ENCODE measurements around the gene FOXC2. TPM values are rescaled to one million over a fixed set of nuclear protein-coding genes. Genes with fewer than 3 reads are reported as not detected.
"Not testable (repeated sequence)": the region's sequence is repeated elsewhere in the genome, so short reads cannot be mapped to it uniquely, and the experiment has no call there.

The FOXC2 gene
- total RNA-seq, 1 experiment from 2014 or later = 0.62 TPM

DNA sequence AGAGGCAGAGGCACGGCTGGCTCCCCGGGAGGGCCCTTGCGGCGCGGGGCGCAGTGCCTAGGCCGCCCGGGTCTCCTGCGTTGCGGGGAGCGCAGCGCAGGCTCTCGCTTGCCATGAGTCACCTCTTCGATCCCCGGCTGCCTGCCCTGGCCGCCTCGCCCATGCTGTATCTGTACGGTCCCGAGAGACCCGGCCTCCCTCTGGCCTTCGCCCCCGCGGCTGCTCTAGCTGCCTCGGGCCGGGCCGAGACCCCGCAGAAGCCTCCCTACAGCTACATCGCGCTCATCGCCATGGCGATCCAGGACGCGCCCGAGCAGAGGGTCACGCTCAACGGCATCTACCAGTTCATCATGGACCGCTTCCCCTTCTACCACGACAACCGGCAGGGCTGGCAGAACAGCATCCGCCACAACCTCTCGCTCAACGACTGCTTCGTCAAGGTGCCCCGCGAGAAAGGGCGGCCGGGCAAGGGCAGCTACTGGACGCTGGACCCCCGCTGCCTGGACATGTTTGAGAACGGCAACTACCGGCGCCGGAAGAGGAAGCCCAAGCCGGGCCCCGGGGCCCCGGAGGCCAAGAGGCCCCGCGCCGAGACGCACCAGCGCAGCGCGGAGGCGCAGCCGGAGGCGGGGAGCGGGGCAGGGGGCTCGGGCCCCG, 12.1 kb downstream of the FOXC2 start:
- no peaks in the 10 kb centered on the region for H3K36me3 ChIP-seq (replicated peaks; ENCODE audit: control insufficient read depth, insufficient read depth, low read length)
- peaks cover 76% of the 10 kb centered on the region for H3K27me3 ChIP-seq (ENCODE audit: control insufficient read depth, insufficient read depth, low read length)
- peak overlapping the region; percentile 35 for H3K4me3 ChIP-seq (ENCODE audit: insufficient read depth, low read depth, low read length)
- DNase-seq = peak; percentile 81

DNA sequence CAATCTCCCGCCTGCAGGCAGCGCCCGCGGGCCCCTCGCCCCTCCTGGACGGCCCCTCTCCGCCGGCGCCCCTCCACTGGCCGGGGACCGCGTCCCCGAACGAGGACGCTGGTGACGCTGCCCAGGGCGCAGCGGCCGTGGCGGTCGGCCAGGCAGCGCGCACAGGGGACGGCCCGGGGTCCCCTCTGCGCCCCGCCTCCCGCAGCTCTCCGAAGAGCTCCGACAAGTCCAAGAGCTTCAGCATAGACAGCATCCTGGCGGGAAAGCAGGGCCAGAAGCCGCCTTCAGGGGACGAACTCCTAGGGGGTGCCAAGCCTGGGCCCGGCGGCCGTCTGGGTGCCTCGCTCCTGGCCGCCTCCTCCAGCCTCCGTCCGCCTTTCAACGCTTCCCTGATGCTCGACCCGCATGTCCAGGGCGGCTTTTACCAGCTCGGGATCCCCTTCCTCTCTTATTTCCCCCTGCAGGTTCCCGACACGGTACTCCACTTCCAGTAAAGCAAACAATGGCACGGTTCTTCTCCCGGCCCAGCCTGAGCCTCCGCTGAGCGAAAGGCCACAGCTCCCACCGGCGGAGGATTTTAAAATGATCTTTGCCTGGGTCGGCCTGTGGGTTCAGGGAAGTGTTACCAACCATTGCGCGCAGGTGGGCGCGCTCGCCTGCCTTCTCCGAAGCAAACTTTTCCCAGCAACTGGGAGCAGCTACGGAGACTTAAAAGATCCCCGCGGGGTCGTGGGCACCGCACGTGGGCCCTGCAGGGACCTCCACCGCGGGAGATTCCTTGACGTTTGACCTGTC, 12.8 kb downstream of the FOXC2 start:
- DNase-seq = peak; percentile 73
- H3K4me3 ChIP-seq (ENCODE audit: insufficient read depth, low read depth, low read length) = peak overlapping the region; percentile 35

DNA sequence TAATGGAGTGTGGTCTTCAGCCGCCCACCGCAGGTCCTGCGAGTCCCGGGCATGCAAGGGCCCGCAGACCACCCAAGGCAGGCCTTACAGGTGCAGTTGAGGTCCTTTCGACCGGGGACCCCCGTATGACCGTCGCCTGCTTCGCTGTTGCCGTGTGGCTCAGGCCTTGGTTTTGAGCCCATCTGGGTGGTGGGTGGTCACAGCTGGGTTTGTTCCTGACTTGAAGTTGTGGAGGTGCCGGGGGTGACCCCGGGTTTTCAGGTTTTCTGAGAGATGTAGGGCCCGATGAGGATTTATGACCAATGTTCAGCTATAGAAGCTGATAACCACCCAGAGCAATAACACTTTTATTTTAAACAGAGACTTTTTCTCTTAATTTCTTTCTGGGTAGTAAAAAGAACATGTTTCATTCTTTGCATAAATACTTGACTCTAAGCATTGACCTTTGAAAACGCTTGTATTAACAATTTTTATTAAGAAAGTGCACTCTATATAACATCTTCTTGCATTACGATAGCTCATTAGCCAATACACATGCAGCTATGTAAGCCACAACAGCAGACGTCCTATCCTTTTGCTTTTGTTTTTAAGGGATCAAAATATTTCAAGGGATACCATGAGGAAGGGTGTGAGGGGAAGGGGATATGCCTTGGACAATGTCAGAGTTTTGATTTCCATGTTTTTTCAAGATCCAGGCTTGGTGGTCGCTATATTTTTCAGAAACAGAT, 13.6 kb downstream of the FOXC2 start:
- H3K36me3 ChIP-seq (replicated peaks; ENCODE audit: control insufficient read depth, insufficient read depth, low read length) = no peaks in the 10 kb centered on the region
- DNase-seq = peak; percentile 55
- peaks cover 61% of the 10 kb centered on the region for H3K27me3 ChIP-seq (ENCODE audit: control insufficient read depth, insufficient read depth, low read length)
- H3K4me3 ChIP-seq (ENCODE audit: insufficient read depth, low read depth, low read length) = no peak overlapping the region

More for the DNA sequence above, 12.8 kb downstream of the FOXC2 start:
- Histone ChIP-seq H3K36me3 (replicated peaks; ENCODE audit: control insufficient read depth, insufficient read depth, low read length) (no peaks in the 10 kb centered on the region), H3K27me3 (ENCODE audit: control insufficient read depth, insufficient read depth, low read length) (peaks cover 69% of the 10 kb centered on the region)

DNA sequence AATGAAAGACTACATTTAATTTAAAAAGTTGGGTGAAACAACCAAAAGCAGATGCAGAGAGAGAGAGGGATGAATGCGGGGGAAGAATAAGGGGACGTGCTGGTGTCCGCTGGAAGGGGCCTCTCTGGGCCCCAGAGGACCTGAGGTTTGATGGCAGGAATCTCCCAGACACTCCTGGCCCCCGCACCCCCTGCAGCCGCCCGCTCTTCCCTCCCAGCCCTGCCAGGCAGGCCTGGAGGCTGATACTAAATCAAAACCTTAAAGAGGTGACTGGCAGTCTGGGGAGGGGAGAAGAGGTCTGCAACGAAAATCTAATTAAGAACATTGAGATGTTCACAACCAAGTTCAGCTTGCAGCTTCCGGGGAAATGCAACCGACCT, 14.2 kb downstream of the FOXC2 start:
- peak; percentile 40 for DNase-seq
- H3K36me3 ChIP-seq (replicated peaks; ENCODE audit: control insufficient read depth, insufficient read depth, low read length) = no peaks in the 10 kb centered on the region
- H3K27me3 ChIP-seq (ENCODE audit: control insufficient read depth, insufficient read depth, low read length) = peaks cover 57% of the 10 kb centered on the region
- H3K4me3 ChIP-seq (ENCODE audit: insufficient read depth, low read depth, low read length) = no peak overlapping the region

DNA sequence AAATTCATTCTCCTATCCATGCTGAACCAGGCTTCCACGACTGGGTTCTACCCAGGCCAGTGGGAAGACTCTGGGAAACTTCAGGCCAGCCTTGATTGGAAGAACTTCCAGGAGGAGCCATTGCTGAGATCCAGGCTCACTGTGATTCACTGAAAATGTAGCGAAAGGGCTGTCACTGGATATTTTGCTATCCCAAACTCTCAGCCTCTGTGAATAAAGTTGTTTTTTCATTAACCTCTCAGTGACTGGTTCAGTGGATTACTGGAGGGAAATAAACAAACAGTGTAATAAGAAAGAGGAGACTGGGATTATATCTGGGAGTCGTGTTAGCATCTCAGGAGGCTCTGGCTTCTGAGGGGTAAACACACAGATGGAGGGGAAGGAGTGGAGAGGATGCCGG, 14.8 kb downstream of the FOXC2 start:
- no peak for DNase-seq
- H3K27me3 ChIP-seq (ENCODE audit: control insufficient read depth, insufficient read depth, low read length) = peaks cover 55% of the 10 kb centered on the region
- H3K36me3 ChIP-seq (replicated peaks; ENCODE audit: control insufficient read depth, insufficient read depth, low read length) = no peaks in the 10 kb centered on the region
- H3K4me3 ChIP-seq (ENCODE audit: insufficient read depth, low read depth, low read length) = no peak overlapping the region

DNA sequence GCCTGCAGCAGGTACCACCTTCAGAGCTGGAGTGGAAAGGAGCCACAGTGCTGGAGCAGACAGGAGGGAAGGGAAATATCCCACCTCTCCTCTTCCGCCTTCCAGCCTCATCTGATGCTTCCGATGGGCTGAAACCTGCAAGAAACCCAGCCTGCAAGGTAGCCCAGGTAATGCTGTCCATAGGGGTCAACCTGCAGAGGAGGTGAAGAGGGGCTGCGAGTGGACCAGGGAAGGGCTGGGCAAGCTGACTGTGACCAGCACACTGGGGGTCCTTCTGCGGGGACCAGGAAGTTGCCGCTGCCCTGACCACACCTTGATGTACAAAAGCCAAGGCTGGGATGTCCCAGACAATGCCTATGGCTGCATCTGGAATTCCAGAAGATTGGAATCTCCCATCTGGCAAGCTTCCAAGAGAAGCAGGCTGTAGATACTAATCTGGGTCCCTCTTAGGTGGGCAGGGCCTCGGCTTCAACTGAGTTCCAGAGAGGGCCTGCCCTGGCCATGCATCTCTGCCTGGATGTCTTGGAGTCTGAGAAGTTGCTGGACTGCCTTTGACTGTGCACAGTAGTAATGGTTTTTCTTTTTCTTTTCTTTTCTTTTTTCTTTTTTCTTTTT, 17.5 kb downstream of the FOXC2 start:
- DNase-seq = no peak
- H3K36me3 ChIP-seq (replicated peaks; ENCODE audit: control insufficient read depth, insufficient read depth, low read length) = no peaks in the 10 kb centered on the region
- no peak overlapping the region for H3K4me3 ChIP-seq (ENCODE audit: insufficient read depth, low read depth, low read length)
- peaks cover 29% of the 10 kb centered on the region for H3K27me3 ChIP-seq (ENCODE audit: control insufficient read depth, insufficient read depth, low read length)

DNA sequence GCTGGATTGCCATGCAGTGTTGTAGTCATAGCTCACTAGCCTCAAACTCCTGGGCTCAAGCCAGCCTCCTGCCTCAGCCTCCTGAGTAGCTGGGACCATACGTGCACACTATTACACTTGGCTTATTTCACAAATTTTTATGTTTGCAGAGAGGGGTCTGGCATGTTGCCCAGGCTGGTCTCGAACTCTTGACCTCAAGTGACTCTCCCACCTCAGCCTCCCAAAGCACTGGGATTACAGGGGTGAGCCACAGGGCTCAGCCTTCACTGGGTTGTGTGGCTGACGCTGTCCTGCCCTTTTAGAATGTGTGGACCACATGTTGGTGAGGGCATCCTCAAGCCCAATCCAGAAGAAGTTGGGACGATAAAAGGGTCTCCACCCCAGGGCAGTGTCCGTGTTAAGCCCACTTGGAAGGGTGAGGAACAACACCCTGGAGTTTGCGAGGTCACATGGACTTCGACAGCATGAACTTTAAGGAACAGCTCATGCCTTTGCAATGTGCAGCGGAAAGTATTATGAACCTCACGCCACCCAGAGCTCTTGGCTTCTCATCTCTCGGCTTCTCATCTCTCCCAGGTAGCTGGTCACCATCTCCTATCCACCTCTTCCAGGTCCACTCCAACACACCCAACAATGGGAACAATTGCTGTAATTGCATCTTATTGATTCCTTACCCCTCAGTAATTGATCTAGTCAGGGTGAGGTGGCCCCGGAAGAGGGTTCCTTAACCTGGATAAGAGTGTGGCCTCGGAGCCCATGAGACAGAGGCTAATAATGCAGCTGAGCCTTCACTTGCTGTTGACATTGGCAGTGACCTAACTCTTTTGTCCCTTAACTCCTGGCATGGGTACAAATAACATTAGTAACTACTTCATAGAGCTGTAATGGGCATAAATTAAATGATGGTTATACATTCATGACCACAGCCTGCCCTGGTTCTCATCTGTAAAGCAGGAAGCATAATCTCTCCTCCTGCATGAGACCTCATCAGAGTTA, 18.4 kb downstream of the FOXC2 start:
- peaks cover 21% of the 10 kb centered on the region for H3K27me3 ChIP-seq (ENCODE audit: control insufficient read depth, insufficient read depth, low read length)
- DNase-seq = no peak
- H3K4me3 ChIP-seq (ENCODE audit: insufficient read depth, low read depth, low read length) = no peak overlapping the region
- no peaks in the 10 kb centered on the region for H3K36me3 ChIP-seq (replicated peaks; ENCODE audit: control insufficient read depth, insufficient read depth, low read length)

DNA sequence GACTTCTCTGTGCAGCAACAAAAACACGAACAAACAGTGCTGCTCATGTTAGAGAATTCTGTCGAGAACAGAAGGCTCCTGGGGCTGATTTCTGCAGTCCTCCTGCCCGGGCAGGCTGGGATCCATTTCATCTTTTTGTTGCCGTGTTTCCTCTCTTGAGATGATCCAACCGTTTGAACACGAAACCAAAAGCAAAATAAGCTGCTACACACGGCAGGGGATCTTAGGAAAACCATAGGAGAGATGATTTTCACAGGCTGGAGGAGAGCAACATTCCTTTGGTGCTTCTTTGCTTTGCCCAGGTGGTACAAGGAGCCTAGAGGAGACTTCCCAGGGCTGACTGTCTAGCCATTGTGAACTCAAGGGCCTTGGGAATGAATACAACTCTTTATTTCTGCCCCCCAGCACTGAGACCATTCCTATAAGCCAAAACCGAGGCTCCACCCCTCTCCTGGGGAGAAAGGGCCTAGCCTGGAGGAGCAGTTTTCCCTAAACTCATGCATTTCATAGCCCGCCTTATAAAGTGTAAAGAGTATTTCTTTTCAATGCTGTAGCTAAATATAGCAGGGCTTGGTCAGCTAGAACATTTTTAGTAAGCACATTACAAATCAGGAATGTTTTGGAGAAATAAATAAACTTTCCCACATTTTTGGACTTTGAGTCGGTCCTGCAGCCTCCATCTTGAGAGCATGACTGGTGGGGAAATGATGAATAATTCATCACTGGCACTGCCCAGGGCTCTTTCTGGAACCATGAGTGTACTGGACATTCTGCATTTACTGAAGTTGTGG, 19.4 kb downstream of the FOXC2 start:
- Histone ChIP-seq H3K36me3 (replicated peaks; ENCODE audit: control insufficient read depth, insufficient read depth, low read length) (no peaks in the 10 kb centered on the region), H3K4me3 (ENCODE audit: insufficient read depth, low read depth, low read length) (no peak overlapping the region), H3K27me3 (ENCODE audit: control insufficient read depth, insufficient read depth, low read length) (peaks cover 11% of the 10 kb centered on the region)
- no peak for DNase-seq

DNA sequence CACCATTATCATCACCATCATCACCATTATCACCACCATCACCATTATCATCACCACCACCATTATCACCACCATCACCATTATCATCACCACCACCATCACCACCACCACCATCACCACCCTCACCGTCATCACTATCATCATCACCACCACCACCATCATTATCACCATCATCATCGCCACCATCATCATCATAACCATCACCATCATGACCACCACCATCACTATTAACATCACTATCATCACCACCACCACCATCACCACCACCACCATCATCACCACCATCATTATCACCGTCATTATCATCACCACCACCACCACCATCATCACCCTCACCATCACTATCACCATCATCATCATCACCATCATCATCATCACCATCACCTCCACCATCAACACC, 20.9 kb downstream of the FOXC2 start:
- DNase-seq = no peak
- no peak overlapping the region for H3K4me3 ChIP-seq (ENCODE audit: insufficient read depth, low read depth, low read length)
- peaks cover 1% of the 10 kb centered on the region; the same call in 1 of the 2 replicates for H3K27me3 ChIP-seq (ENCODE audit: control insufficient read depth, insufficient read depth, low read length)
- no peaks in the 10 kb centered on the region for H3K36me3 ChIP-seq (replicated peaks; ENCODE audit: control insufficient read depth, insufficient read depth, low read length)

DNA sequence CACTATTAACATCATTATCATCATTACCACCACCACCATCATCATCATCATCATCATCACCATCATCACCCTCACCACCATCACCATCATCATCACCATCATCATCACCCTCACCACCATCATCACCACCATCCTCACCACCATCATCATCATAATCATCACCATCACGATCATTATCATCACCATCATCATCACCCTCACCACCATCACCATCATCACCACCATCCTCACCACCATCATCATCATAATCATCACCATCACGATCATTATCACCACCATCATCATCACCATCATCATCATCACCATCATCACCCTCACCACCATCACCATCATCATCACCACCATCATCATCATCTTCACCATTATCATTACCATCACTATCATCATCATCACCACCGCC, 21.3 kb downstream of the FOXC2 start:
- H3K4me3 ChIP-seq (ENCODE audit: insufficient read depth, low read depth, low read length); H3K27me3 ChIP-seq (ENCODE audit: control insufficient read depth, insufficient read depth, low read length); H3K36me3 ChIP-seq (replicated peaks; ENCODE audit: control insufficient read depth, insufficient read depth, low read length); DNase-seq: not testable (repeated sequence)

DNA sequence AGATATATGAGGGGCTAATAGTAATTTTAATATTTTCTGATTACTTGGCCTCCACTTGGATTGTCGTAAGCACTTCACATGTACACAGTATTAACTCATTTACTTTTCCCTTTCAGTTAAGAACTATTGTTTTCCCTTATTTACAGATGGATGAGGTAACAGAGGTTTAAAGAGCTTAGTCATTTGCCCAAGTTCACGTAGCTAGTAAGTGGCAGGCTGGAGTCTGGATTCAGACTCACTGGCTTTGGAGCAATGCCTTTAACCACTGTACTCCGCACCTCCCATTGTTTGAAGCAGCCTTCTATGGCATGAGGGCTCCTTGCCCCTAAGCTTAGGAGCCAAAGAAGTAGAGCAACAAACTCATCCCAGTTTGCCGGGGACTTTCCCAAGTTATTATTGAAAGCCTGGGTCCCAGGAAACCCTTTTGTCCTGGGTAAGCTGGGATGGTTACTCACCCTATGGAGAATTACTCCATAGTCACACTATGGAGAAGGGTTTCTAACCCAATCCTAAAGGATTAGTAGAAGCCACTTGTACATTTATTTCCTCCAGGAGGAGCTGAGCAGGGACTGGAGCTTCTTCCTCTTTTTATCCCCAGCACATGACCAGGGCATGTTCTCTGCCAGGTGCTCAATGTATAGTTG, 24.0 kb downstream of the FOXC2 start:
- Histone ChIP-seq H3K27me3 (ENCODE audit: control insufficient read depth, insufficient read depth, low read length) (0 out of 2 replicates have a peak, but pooled peaks cover 1% of the 10 kb centered on the region), H3K36me3 (replicated peaks; ENCODE audit: control insufficient read depth, insufficient read depth, low read length) (no peaks in the 10 kb centered on the region), H3K4me3 (ENCODE audit: insufficient read depth, low read depth, low read length) (no peak overlapping the region)
- DNase-seq = no peak

DNA sequence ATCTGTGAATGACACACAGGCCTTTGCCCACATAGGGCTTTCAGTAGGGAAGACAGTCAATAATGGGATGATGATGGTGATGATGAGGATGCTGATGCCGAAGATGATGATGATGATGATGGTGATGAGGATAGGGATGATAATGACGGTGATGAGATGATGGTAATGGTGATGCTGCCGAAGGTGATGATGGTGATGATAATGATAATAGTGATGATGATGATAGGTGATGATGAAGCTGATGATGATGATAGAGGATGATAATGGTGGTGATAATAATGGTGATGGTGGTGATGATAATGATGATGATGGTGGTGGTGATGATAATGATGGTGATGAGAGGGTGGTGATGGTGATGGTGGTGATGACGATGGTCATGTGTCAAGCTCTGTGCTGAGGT, 24.6 kb downstream of the FOXC2 start:
- peaks cover 1% of the 10 kb centered on the region; the same call in 1 of the 2 replicates for H3K27me3 ChIP-seq (ENCODE audit: control insufficient read depth, insufficient read depth, low read length)
- no peak for DNase-seq
- no peak overlapping the region for H3K4me3 ChIP-seq (ENCODE audit: insufficient read depth, low read depth, low read length)
- no peaks in the 10 kb centered on the region for H3K36me3 ChIP-seq (replicated peaks; ENCODE audit: control insufficient read depth, insufficient read depth, low read length)
